GM12872 (cell line): ENCODE measurements around the gene ZNF417.

Source experiments
- TF ChIP-seq, protein P1 (sequence below): IDR thresholded peaks from 3 replicates; pipeline ENCODE4 v1.5.1; 2011; ENCODE audit warnings: low read depth, mild to moderate bottlenecking, low read length, moderate library complexity; ENCODE audit not compliant: insufficient read depth

ZNF417 gene

GRCh38 chr19:57947088-57947418, 30.7 kb upstream of the ZNF417 start:
- TF ChIP-seq, protein P1, sequence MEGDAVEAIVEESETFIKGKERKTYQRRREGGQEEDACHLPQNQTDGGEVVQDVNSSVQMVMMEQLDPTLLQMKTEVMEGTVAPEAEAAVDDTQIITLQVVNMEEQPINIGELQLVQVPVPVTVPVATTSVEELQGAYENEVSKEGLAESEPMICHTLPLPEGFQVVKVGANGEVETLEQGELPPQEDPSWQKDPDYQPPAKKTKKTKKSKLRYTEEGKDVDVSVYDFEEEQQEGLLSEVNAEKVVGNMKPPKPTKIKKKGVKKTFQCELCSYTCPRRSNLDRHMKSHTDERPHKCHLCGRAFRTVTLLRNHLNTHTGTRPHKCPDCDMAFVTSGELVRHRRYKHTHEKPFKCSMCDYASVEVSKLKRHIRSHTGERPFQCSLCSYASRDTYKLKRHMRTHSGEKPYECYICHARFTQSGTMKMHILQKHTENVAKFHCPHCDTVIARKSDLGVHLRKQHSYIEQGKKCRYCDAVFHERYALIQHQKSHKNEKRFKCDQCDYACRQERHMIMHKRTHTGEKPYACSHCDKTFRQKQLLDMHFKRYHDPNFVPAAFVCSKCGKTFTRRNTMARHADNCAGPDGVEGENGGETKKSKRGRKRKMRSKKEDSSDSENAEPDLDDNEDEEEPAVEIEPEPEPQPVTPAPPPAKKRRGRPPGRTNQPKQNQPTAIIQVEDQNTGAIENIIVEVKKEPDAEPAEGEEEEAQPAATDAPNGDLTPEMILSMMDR, result no peak

GRCh38 chr19:57946316-57946715, 29.9 kb upstream of the ZNF417 start:
- TF ChIP-seq, protein P1, result no peak

- TF ChIP-seq, protein P1, result no peak
Measured at GRCh38 chr19:57941593-57941992, 25.2 kb upstream of the ZNF417 start.

- TF ChIP-seq, protein P1, result no peak
Measured at GRCh38 chr19:57935731-57936130, 19.3 kb upstream of the ZNF417 start.

GRCh38 chr19:57934820-57935665, 18.7 kb upstream of the ZNF417 start, which contains the start of gene ZNF418:
TSS of gene ZNF418 (minus strand) at chr19:57935402. CDS start at chr19:57933822, 1,580 bp downstream.
- TF ChIP-seq, protein P1, result no peak

- TF ChIP-seq, protein P1, result no peak
Measured at GRCh38 chr19:57927587-57927986, 11.2 kb upstream of the ZNF417 start.

GRCh38 chr19:57914531-57914930, 1.9 kb downstream of the ZNF417 start:
- TF ChIP-seq, protein P1, result no peak
